T-helper 1 cell treated with Interleukin-12 subunit alpha and Interleukin-12 subunit beta and Interleukin-4 antibody, amounts not matched to agents 30 μg/mL and 1 μg/mL, for 36 hours (primary cell): ENCODE data around the gene TMEM250.
"Not testable (repeated sequence)": the region's sequence is repeated elsewhere in the genome, so short reads cannot be mapped to it uniquely, and the experiment has no call there.

ENCODE experiments used
- H3K27ac Mint-ChIP-seq: one replicate; pipeline ENCODE4 v1.8.0; 2021; ENCODE audit warnings: mild to moderate bottlenecking, mixed read lengths
- H3K27me3 Mint-ChIP-seq: one replicate; pipeline ENCODE4 v1.8.0; 2021; ENCODE audit warnings: low read depth, mixed read lengths
- H3K36me3 Mint-ChIP-seq: one replicate; pipeline ENCODE4 v1.8.0; 2021; ENCODE audit warnings: low read depth, mixed read lengths
- H3K4me1 Mint-ChIP-seq: one replicate; pipeline ENCODE4 v1.8.0; 2021; ENCODE audit warnings: low read depth, mixed read lengths
- H3K4me3 Mint-ChIP-seq: one replicate; pipeline ENCODE4 v1.8.0; 2021; ENCODE audit warnings: mild to moderate bottlenecking, moderate library complexity, mixed read lengths
- H3K9me3 Mint-ChIP-seq: one replicate; pipeline ENCODE4 v1.8.0; 2021; ENCODE audit warnings: mixed read lengths

The TMEM250 gene

DNA sequence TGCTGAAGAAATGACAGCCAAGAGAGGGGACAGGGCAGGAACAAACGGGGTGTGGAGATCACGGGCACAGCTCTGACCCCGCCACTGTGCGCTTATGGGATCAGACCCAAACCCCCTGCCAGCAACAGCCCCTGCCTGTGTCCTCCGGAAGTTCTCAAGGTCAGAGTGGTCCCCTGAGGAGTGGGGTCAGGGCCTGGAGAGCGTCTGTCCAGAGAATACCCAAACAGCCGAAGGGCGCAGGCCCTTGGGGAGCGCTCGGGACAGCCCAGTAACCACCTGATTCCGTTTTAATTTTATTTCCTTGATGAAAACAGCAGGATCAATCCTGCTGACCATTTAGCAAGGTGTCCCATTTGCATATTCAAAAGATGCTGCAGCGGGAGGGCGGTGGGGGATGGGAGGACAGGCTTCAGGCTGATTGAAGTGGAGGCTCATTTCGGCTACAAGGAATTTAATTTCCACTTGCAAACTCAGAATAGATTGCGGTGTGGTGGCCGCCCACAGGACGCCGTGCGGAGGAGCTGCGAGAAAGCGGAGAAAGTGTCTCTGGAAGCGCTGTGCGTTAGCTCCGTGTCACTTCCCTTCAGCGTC lies 32.6 kb upstream of the TMEM250 start:
- Mint-ChIP-seq H3K4me3 (no peak overlapping the region), H3K4me1 (no peaks in the 10 kb centered on the region)

DNA sequence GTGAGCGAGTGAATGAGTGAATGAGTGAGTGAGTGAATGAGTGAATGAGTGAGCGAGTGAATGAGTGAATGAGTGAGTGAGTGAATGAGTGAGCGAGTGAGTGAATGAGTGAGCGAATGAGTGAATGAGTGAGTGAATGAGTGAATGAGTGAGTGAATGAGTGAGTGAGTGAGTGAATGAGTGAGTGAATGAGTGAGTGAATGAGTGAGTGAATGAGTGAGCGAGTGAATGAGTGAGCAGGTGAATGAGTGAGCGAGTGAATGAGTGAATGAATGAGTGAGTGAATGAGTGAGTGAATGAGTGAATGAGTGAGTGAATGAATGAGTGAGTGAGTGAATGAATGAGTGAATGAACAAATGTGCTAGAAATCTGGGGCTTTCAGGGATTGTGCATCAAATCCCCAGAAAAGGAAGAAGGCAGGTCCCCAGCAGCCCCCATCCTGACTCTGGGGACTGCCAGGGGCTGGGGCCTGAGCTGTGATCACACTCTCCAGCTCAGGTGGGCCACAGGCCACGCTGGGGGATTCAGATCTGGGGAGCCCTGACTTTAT lies 32.1 kb upstream of the TMEM250 start:
- not testable (repeated sequence) for H3K9me3 Mint-ChIP-seq, H3K27ac Mint-ChIP-seq, H3K4me1 Mint-ChIP-seq, H3K4me3 Mint-ChIP-seq, H3K27me3 Mint-ChIP-seq, H3K36me3 Mint-ChIP-seq

More for the DNA sequence above, 32.6 kb upstream of the TMEM250 start:
- no peaks in the 10 kb centered on the region for H3K36me3 Mint-ChIP-seq
- no peak overlapping the region for H3K27ac Mint-ChIP-seq
- H3K9me3 Mint-ChIP-seq: no peaks in the 10 kb centered on the region
- no peaks in the 10 kb centered on the region for H3K27me3 Mint-ChIP-seq

DNA sequence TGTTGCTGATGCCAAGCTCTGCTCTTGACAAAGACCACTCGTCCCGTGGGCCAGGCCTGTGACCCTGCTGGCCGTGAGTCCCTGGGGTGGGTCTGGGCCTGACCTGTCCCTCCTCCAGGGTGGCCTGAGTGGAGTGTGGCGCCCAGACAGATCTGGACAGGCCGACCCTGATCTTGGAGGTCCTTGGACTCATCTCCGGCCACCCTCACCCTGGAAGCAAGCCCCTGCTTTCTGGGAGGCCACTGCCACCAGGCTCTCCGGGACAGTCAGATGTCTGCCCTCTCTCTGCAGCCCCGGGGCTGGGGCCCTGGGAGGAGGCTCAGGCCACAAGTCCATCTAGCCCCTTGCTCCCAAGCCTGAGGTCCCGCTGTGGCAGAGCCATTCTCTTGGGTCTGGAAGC lies 31.2 kb upstream of the TMEM250 start:
- H3K36me3 Mint-ChIP-seq: no peaks in the 10 kb centered on the region
- no peaks in the 10 kb centered on the region for H3K9me3 Mint-ChIP-seq
- no peak overlapping the region for H3K27ac Mint-ChIP-seq
- no peaks in the 10 kb centered on the region for H3K4me1 Mint-ChIP-seq
- no peaks in the 10 kb centered on the region for H3K27me3 Mint-ChIP-seq
- H3K4me3 Mint-ChIP-seq: no peak overlapping the region

DNA sequence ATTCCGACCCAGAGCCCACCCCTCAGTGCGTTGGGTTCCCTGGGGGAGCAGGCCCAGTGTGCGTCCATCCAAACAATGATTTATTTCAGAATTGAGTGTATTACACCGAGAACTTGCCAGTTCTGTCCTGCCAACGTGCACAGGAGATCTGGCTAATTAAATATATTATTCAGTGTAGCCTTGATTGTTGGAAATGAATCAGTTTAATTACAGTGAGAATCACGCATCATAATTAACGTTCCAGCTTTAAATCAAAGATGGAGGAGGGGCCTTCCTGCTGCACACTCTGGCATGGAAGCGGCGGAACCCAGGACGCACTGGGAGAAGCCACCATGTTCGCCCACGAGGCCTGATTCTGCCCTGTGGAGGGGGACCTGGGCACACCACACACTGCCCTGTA lies 30.7 kb upstream of the TMEM250 start:
- H3K4me1 Mint-ChIP-seq: no peaks in the 10 kb centered on the region
- H3K27me3 Mint-ChIP-seq: no peaks in the 10 kb centered on the region
- no peaks in the 10 kb centered on the region for H3K9me3 Mint-ChIP-seq
- no peak overlapping the region for H3K4me3 Mint-ChIP-seq
- no peak overlapping the region for H3K27ac Mint-ChIP-seq
- no peaks in the 10 kb centered on the region for H3K36me3 Mint-ChIP-seq

DNA sequence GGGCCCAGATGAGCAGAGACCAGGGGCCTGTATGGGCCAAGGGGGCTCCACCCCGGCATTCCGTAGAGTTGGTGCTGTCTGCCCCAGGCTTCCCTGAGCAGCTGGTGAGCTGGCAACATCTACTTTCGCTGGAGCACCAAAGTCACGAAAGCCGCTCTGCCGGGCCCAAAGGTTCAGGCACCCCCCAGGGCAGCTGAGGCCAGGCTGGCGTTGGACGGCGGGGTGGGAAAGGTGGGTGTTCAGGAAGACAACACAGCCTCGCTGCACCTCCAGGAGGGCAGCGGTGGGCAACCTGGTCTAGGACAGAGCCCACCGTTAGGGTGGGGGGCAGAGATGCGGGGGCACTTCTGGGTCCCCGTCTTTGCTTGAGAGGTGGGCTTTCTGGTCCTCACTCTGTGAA lies 30.1 kb upstream of the TMEM250 start:
- Mint-ChIP-seq H3K4me3 (no peak overlapping the region), H3K36me3 (no peaks in the 10 kb centered on the region), H3K27ac (no peak overlapping the region), H3K4me1 (no peaks in the 10 kb centered on the region), H3K27me3 (no peaks in the 10 kb centered on the region), H3K9me3 (no peaks in the 10 kb centered on the region)

DNA sequence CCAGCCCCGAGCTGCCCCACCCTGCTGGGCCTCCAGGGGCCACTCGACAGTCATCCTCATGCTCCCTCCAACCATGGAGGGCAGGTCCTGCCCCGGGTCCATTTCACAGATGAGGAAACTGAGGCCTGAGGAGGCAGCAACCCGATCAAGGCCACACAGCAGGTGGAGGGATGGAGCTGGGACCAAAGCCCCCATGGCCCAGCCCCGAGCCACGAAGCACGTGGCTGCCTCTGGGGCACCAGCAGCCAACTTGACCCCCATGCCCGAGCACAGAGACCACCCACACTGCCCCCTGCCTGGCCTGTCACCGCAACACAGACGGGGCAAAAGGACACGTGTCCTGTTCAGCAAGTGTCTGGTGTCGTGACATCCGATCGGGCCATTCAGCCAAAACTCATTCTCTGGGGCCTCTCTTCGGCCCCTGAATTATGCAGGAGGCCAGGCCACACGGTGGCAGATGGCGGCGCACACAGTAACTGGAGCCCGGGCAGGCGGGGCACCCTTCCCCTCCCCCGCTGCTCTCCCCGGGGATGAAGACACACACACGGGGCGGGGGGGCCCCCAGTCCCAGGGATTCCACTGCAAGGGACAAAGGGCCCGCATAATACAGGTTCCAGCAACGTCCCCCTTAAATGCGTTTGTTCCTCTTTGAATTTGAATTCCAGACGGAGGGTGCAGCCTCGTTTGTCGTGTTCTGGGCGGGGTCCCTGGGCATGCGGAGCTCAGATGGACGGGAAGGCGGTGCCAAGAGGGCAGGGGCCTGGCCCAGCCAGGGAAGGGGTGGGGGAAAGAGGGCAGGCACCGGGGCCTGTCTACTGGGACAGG lies 29.4 kb upstream of the TMEM250 start:
- H3K4me1 Mint-ChIP-seq: no peaks in the 10 kb centered on the region
- no peak overlapping the region for H3K4me3 Mint-ChIP-seq
- H3K27me3 Mint-ChIP-seq: no peaks in the 10 kb centered on the region
- H3K27ac Mint-ChIP-seq: no peak overlapping the region
- H3K9me3 Mint-ChIP-seq: no peaks in the 10 kb centered on the region
- H3K36me3 Mint-ChIP-seq: no peaks in the 10 kb centered on the region

DNA sequence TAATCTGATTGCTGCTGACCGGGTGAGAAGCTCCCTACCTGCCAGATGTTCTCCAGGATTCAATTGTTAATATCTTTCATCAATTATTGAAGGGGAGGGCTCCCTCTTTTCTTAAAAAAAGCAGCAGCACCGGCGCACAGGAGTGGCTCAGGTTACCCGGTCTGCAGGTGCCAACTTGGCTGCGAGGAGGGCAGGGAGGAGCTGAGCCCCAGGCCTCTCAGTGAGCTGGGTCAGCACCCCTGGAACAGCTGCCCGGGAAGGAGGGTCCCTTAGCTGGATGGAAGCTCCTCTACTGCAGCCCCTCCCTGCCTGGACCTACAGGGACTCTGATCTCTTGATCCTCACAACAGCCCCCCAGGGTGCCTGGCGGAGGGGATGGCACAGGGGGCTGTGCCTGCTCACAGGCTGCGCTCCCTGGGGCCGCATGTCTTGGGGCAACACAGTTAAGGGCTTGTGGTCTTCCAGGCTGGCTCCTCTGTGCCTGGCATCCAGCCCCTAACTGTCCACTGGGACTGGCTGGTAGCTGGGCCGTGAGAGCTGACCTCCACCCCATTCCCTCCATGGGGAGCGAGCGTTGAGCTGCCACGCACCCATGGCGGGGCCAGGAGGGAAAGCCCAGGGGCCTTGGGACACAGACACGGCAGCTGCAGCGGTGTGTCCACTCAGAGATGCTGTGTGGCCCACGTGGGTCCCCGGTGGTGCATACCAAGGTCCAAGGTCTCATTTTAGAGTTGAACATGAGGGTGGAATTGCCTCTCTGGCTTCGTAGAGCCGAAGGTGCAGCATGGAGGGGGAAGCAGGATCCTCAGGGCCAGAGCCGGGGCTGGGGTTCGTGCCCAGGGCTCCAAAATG lies 28.6 kb upstream of the TMEM250 start:
- Mint-ChIP-seq H3K27me3 (no peaks in the 10 kb centered on the region), H3K27ac (no peak overlapping the region), H3K36me3 (no peaks in the 10 kb centered on the region), H3K9me3 (no peaks in the 10 kb centered on the region), H3K4me3 (no peak overlapping the region), H3K4me1 (no peaks in the 10 kb centered on the region)

DNA sequence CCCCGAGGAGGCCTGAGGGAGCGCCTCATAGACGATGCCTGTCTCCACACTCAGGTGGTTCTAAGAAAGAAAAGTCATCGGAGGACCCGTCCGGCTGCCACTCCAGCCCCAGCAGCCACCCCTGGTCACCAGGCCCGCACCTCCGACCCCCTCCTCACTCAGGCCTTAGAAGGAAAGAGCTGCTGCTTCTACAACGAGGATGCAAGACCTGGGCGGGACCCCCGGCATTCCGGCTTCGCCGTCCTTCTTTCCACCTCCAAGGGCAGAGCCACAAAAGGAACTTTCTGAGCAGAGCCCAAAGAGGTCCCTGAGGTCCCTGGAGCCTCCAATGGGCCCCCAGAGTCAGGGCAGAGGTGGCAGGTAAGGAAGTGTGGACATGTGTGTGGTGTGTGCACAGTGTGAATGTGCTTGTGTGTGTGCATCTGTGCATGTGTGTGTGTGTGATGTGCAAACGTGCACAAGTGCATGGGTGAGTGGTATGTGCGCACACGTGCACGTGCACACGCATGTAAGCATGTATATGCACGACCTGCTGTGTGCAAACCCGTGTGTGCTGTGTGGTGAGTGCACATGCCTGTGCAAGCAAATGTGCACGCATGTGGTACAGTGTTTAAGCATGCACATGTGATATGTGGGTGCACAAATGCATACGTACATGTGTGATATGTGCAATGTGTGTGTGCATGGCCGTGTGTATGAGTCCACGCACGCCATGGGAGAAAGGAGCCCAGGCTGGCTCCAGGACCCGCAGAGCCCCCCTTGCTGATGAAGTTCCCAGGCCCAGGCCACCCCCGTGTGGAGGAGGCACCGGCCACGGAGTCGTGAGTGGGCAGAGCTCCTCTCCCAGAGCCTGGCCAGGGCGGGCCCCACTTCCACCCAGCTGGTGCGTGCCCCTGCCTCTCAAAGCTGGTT lies 27.7 kb upstream of the TMEM250 start:
- H3K36me3 Mint-ChIP-seq: no peaks in the 10 kb centered on the region
- no peaks in the 10 kb centered on the region for H3K9me3 Mint-ChIP-seq
- H3K4me3 Mint-ChIP-seq: no peak overlapping the region
- no peaks in the 10 kb centered on the region for H3K27me3 Mint-ChIP-seq
- H3K4me1 Mint-ChIP-seq: no peaks in the 10 kb centered on the region
- H3K27ac Mint-ChIP-seq: no peak overlapping the region

DNA sequence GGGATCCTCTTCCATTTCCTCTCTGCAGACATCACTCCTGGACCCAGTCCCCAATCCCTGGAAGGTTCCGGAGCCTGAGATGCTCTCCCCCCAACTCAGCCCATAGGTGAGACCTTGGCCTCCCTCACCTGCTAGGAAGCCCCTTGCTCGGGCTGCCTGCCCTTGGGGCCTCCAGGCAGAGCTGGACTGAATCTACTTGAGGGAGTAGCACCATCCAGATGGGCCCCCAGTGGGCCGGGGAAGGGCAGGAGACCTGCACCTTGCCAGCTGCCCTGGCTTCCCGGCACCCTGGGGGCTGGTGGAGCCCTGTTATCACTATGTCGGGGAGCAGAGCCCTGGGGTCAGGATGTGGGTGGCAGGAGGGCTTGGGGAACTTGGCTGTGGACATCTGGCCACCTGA lies 26.9 kb upstream of the TMEM250 start:
- H3K27me3 Mint-ChIP-seq: no peaks in the 10 kb centered on the region

DNA sequence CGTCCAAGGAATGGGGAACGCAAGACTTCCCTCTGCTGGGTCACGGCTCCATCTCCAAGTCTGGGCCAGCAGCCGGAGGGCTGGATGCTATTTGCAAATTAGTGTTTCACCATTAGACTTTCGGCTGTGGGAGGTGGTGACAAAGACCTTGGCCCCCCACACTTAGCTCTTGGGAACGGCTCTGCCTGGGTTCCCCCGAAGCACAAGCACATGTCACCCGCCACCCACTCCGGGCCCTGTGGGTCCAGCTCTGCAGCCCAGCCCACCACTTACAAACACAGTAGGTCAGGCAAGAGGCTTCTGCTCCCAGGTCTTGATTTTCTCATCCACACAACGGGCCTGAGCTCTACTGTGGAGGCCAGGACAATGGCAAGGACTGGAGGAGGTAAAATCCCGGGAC lies 25.8 kb upstream of the TMEM250 start:
- Mint-ChIP-seq H3K4me3 (no peak overlapping the region), H3K27me3 (no peaks in the 10 kb centered on the region)

More for the DNA sequence above, 26.9 kb upstream of the TMEM250 start:
- H3K4me1 Mint-ChIP-seq: no peaks in the 10 kb centered on the region
- H3K9me3 Mint-ChIP-seq: no peaks in the 10 kb centered on the region
- H3K27ac Mint-ChIP-seq: no peak overlapping the region
- no peak overlapping the region for H3K4me3 Mint-ChIP-seq
- no peaks in the 10 kb centered on the region for H3K36me3 Mint-ChIP-seq

DNA sequence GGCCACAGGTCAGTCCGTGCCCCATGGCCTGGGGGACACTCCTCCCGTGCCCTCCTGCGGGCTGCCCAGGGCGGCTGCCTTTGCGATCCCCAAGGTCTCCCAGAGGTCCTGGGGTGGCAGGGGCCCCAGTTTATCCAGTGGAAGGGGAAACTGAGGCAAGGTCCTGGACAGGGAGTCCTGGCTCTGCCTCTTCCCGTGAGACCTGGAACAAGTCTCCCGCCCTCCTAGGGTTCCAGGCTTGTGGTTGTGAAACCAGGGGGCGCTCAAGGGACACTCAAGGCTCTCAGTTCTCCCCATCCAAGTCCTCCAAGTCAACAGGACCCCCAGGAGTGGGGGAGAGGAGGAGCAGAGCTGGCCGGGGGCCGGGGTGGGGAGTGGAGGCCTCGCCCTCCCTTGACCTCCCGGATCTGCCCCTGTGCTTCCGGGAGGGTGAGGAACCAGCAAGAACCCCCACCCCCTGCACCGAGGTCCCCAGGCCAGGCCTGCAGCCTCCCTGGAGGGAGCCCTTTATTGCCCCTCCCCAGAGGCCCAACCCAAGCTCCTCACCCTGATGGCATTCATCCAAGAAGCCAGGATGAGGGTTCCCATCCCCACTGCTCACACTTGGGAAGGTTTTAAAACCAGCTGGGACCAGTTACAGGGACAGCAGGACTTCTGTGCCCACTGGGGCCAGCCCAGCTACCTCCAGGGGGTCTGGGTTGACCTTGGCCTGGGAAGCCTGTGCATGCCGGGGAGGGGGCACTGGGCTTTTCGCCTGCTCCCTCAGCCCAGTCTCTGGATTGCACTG lies 24.7 kb upstream of the TMEM250 start:
- H3K36me3 Mint-ChIP-seq: no peaks in the 10 kb centered on the region

More for the DNA sequence above, 25.8 kb upstream of the TMEM250 start:
- H3K27ac Mint-ChIP-seq: no peak overlapping the region
- H3K9me3 Mint-ChIP-seq: no peaks in the 10 kb centered on the region
- H3K4me1 Mint-ChIP-seq: no peaks in the 10 kb centered on the region
- no peaks in the 10 kb centered on the region for H3K36me3 Mint-ChIP-seq

DNA sequence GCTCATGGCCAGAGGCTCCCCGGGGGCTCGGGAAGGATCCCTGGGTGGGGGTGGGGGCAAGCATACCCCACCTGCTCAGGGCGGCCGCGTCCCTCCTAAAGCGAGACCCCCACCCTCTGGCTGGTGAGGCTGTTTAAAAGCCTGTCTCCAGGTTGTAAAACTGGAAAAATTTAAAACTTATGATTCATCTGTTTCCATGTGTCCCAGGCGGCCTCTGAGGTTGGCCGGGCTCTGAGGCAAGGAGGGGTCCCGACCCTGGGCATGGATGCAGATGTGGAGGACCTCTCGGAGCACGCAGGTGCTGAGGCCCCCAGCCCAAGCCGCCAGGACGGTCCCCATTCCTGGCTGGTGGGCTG lies 24.2 kb upstream of the TMEM250 start:
- Mint-ChIP-seq H3K4me3 (no peak overlapping the region), H3K36me3 (no peaks in the 10 kb centered on the region), H3K4me1 (no peaks in the 10 kb centered on the region), H3K9me3 (no peaks in the 10 kb centered on the region), H3K27ac (no peak overlapping the region), H3K27me3 (no peaks in the 10 kb centered on the region)

More for the DNA sequence above, 24.7 kb upstream of the TMEM250 start:
- no peak overlapping the region for H3K27ac Mint-ChIP-seq
- no peaks in the 10 kb centered on the region for H3K4me1 Mint-ChIP-seq
- H3K27me3 Mint-ChIP-seq: no peaks in the 10 kb centered on the region
- no peak overlapping the region for H3K4me3 Mint-ChIP-seq
- H3K9me3 Mint-ChIP-seq: no peaks in the 10 kb centered on the region

DNA sequence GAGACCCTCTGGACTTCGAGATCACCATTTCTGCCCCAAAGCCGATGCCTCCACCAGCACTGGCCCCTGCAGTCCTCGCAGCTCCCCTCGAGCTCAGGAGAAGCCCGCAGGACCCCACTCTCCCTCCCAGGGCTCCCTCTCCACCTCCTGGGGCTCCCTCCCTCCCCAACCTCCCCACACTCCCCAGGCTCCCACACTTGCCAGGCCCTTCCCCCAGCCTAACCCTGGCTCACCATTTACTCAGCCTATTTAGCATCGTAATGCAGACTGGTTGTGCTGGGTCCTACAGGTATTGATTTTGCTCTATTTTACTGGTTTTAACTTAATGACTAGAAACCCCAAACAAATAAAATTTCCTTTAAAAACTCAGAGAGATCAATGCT lies 23.7 kb upstream of the TMEM250 start:
- Mint-ChIP-seq H3K27ac (no peak overlapping the region), H3K4me3 (no peak overlapping the region), H3K27me3 (no peaks in the 10 kb centered on the region), H3K9me3 (no peaks in the 10 kb centered on the region), H3K4me1 (no peaks in the 10 kb centered on the region), H3K36me3 (no peaks in the 10 kb centered on the region)
